Measurements from ENCODE around the gene SOAT1.

DNA sequence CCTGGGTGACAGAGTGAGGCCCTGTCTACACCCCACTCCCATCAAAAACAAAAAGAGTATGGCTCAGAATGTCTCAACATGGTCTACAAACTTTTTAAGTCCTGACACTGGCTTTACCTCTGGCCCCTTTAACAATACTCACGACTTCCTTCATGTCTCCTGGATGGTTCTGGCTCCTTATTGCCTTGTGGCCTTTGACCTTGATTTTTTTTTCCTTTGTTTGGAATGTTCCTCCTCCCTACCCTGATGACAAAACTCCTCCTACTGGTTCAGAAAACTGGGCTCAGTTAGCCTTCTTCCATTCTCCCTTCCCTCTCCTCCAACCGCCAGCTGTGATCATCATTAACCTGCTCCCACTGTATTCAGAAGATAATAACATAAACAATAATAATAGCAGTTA is 4.6 kb upstream of the SOAT1 start:
- TF ChIP-seq, protein P1, sequence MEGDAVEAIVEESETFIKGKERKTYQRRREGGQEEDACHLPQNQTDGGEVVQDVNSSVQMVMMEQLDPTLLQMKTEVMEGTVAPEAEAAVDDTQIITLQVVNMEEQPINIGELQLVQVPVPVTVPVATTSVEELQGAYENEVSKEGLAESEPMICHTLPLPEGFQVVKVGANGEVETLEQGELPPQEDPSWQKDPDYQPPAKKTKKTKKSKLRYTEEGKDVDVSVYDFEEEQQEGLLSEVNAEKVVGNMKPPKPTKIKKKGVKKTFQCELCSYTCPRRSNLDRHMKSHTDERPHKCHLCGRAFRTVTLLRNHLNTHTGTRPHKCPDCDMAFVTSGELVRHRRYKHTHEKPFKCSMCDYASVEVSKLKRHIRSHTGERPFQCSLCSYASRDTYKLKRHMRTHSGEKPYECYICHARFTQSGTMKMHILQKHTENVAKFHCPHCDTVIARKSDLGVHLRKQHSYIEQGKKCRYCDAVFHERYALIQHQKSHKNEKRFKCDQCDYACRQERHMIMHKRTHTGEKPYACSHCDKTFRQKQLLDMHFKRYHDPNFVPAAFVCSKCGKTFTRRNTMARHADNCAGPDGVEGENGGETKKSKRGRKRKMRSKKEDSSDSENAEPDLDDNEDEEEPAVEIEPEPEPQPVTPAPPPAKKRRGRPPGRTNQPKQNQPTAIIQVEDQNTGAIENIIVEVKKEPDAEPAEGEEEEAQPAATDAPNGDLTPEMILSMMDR (IDR thresholded peaks at IDR 0.05) = no peak
- no peak for TF ChIP-seq POLR2A (IDR thresholded peaks at IDR 0.05)
- TF ChIP-seq EP300 (IDR thresholded peaks at IDR 0.05) = no peak
- TF ChIP-seq POLR2AphosphoS5 (IDR thresholded peaks at IDR 0.05) = no peak

All from stomach (tissue), 4 donors.